Panc1 (cell line): ENCODE data around the gene ADGRL3.

Source experiments
- CTCF ChIP-seq: fragments of 450-650 bp; IDR thresholded peaks from 2 replicates; pipeline ENCODE4 v1.5.1; 2017; ENCODE audit warnings: mild to moderate bottlenecking
- POLR2AphosphoS5 ChIP-seq: IDR thresholded peaks from 2 replicates; pipeline ENCODE4 v1.6.1; 2012; ENCODE audit warnings: mild to moderate bottlenecking, low read depth, low read length, moderate library complexity
- REST ChIP-seq, 2 experiments: IDR thresholded peaks; 2 replicates each; pipeline ENCODE4 v1.6.1; 2011 to 2012; ENCODE audit warnings: low read depth in 2 of 2, control low read depth in 1 of 2, low read length in 1 of 2, mild to moderate bottlenecking in 1 of 2, moderate library complexity in 1 of 2; ENCODE audit not compliant: insufficient read depth in 1 of 2
- SIN3A ChIP-seq: IDR thresholded peaks from 2 replicates; pipeline ENCODE4 v1.6.1; 2012; ENCODE audit warnings: low read depth, mild to moderate bottlenecking, low read length, moderate library complexity, borderline replicate concordance; ENCODE audit not compliant: insufficient read depth
- TCF7L2 ChIP-seq: IDR thresholded peaks from 2 replicates; pipeline ENCODE4 v1.6.1; 2011; ENCODE audit warnings: mild to moderate bottlenecking, low read depth, low read length, inconsistent platforms

DNA sequence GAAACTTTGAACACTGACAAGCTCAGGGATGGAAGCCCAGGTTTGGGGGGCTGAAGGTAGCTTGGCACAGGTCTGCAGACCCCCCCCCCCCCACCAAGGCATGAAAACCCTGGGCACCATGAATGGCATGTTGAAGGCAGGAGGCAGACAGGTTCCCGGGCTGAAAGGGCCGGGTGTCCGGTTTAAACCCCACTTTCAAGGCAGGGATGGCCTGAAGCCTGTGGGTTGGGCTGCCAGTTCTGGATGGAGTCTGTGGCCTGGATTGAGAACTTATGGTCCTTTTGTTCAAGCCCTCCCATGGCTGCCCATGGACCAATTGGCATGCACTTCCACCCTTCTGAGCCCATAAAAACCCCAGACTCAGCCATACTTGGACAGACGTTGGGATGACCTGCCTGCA lies 616.9 kb downstream of the ADGRL3 start:
- TF ChIP-seq CTCF (no peak), TCF7L2 (no peak), POLR2AphosphoS5 (no peak), REST (IDR thresholded peaks at IDR 0.05; ENCODE audit: insufficient read depth in 1 of 2, low read depth in 2 of 2, low read length in 1 of 2) (no peak), SIN3A (no peak)
